HL-60 (cell line): ENCODE results near the gene COPB2.

Experiments used
- CTCF ChIP-seq: IDR thresholded peaks from one replicate; pipeline ENCODE4 v1.5.1; 2011; ENCODE audit warnings: low read length, control low read depth, inconsistent platforms; ENCODE audit not compliant: insufficient read depth
- GABPA ChIP-seq: IDR thresholded peaks from 2 replicates; pipeline ENCODE4 v1.6.1; 2012; ENCODE audit warnings: low read depth
- POLR2AphosphoS5 ChIP-seq: IDR thresholded peaks from 2 replicates; pipeline ENCODE4 v1.6.1; 2012; ENCODE audit warnings: low read depth
- SPI1 ChIP-seq: IDR thresholded peaks from 2 replicates; pipeline ENCODE4 v1.6.1; 2012; ENCODE audit warnings: low read depth, mild to moderate bottlenecking, borderline replicate concordance
- TF ChIP-seq, protein P1 (sequence below): IDR thresholded peaks from 2 replicates; pipeline ENCODE4 v1.6.1; 2012; ENCODE audit warnings: low read depth; ENCODE audit not compliant: insufficient replicate concordance

GRCh38 chr3:139364549-139364948 is 24.9 kb downstream of the COPB2 start:
- TF ChIP-seq CTCF: no peak
- TF ChIP-seq, protein P1, sequence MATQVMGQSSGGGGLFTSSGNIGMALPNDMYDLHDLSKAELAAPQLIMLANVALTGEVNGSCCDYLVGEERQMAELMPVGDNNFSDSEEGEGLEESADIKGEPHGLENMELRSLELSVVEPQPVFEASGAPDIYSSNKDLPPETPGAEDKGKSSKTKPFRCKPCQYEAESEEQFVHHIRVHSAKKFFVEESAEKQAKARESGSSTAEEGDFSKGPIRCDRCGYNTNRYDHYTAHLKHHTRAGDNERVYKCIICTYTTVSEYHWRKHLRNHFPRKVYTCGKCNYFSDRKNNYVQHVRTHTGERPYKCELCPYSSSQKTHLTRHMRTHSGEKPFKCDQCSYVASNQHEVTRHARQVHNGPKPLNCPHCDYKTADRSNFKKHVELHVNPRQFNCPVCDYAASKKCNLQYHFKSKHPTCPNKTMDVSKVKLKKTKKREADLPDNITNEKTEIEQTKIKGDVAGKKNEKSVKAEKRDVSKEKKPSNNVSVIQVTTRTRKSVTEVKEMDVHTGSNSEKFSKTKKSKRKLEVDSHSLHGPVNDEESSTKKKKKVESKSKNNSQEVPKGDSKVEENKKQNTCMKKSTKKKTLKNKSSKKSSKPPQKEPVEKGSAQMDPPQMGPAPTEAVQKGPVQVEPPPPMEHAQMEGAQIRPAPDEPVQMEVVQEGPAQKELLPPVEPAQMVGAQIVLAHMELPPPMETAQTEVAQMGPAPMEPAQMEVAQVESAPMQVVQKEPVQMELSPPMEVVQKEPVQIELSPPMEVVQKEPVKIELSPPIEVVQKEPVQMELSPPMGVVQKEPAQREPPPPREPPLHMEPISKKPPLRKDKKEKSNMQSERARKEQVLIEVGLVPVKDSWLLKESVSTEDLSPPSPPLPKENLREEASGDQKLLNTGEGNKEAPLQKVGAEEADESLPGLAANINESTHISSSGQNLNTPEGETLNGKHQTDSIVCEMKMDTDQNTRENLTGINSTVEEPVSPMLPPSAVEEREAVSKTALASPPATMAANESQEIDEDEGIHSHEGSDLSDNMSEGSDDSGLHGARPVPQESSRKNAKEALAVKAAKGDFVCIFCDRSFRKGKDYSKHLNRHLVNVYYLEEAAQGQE: no peak
- TF ChIP-seq GABPA: no peak
- no peak for TF ChIP-seq POLR2AphosphoS5
- TF ChIP-seq SPI1: no peak
